H9 (cell line): ENCODE results near the gene GHSR. TPM values are rescaled to one million over a fixed set of nuclear protein-coding genes. Genes with fewer than 3 reads are reported as not detected.

Experiments
- DNase-seq: peaks from one replicate; pipeline ENCODE4 v3.0.0-alpha.2; 2017
- H2AFZ ChIP-seq: one replicate; pipeline ENCODE4 v1.6.1; 2013; ENCODE audit warnings: mild to moderate bottlenecking, low read length, control low read depth, moderate library complexity
- H2AK5ac ChIP-seq: 2 replicates; pipeline ENCODE4 v1.6.1; 2013; ENCODE audit warnings: low read length, control low read depth, mixed read lengths; ENCODE audit not compliant: insufficient read length
- H2BK120ac ChIP-seq: one replicate; pipeline ENCODE4 v1.6.1; 2013; ENCODE audit warnings: low read depth, mild to moderate bottlenecking, low read length, control low read depth, inconsistent platforms; ENCODE audit not compliant: poor library complexity, severe bottlenecking
- H2BK12ac ChIP-seq: 2 replicates; pipeline ENCODE4 v1.6.1; 2013; ENCODE audit warnings: low read length, control low read depth, mixed read lengths, low read depth; ENCODE audit not compliant: insufficient read length
- H2BK15ac ChIP-seq: 2 replicates; pipeline ENCODE4 v1.6.1; 2013; ENCODE audit warnings: low read depth, low read length, control low read depth
- H2BK20ac ChIP-seq: one replicate; pipeline ENCODE4 v1.6.1; 2013; ENCODE audit warnings: low read depth, mild to moderate bottlenecking, low read length, control low read depth, inconsistent platforms; ENCODE audit not compliant: poor library complexity, severe bottlenecking
- H2BK5ac ChIP-seq: 2 replicates; pipeline ENCODE4 v1.6.1; 2013; ENCODE audit warnings: low read length, control low read depth, mixed read lengths; ENCODE audit not compliant: insufficient read length
- H3K14ac ChIP-seq: 2 replicates; pipeline ENCODE4 v1.6.1; 2013; ENCODE audit warnings: low read length, control low read depth; ENCODE audit not compliant: insufficient read depth
- H3K18ac ChIP-seq: 2 replicates; pipeline ENCODE4 v1.6.1; 2013; ENCODE audit warnings: low read depth, mild to moderate bottlenecking, mixed read lengths, low read length, control low read depth; ENCODE audit not compliant: insufficient read length
- H3K23ac ChIP-seq: 2 replicates; pipeline ENCODE4 v1.6.1; 2013; ENCODE audit warnings: low read length, control low read depth, mixed read lengths, low read depth; ENCODE audit not compliant: insufficient read length
- H3K23me2 ChIP-seq: 2 replicates; pipeline ENCODE4 v1.6.1; 2013; ENCODE audit warnings: low read depth, mild to moderate bottlenecking, mixed read lengths, low read length, control low read depth; ENCODE audit not compliant: insufficient read length, poor library complexity, severe bottlenecking
- H3K27ac ChIP-seq: 2 replicates; pipeline ENCODE4 v1.5.1; 2013; ENCODE audit warnings: low read length, control low read depth, mixed read lengths, low read depth; ENCODE audit not compliant: insufficient read length
- H3K27me3 ChIP-seq: 2 replicates; pipeline ENCODE4 v1.6.1; 2013; ENCODE audit warnings: low read length, control low read depth, inconsistent platforms; ENCODE audit not compliant: insufficient read depth
- H3K4ac ChIP-seq: 2 replicates; pipeline ENCODE4 v1.6.1; 2013; ENCODE audit warnings: low read depth, mild to moderate bottlenecking, control low read depth, inconsistent platforms, low read length, moderate library complexity
- H3K4me1 ChIP-seq: 2 replicates; pipeline ENCODE4 v1.6.1; 2013; ENCODE audit warnings: low read length, control low read depth, inconsistent platforms; ENCODE audit not compliant: insufficient read depth
- H3K4me2 ChIP-seq: 2 replicates; pipeline ENCODE4 v1.6.1; 2013; ENCODE audit warnings: low read length, control low read depth, mixed read lengths; ENCODE audit not compliant: insufficient read length, insufficient read depth
- H3K56ac ChIP-seq: 2 replicates; pipeline ENCODE4 v1.6.1; 2013; ENCODE audit warnings: low read depth, mild to moderate bottlenecking, mixed read lengths, low read length, control low read depth; ENCODE audit not compliant: insufficient read length
- H3K79me1 ChIP-seq: 2 replicates; pipeline ENCODE4 v1.6.1; 2013; ENCODE audit warnings: low read depth, mild to moderate bottlenecking, moderate library complexity, low read length, control low read depth, inconsistent platforms; ENCODE audit not compliant: insufficient read depth, poor library complexity, severe bottlenecking
- H3K79me2 ChIP-seq: 2 replicates; pipeline ENCODE4 v1.6.1; 2013; ENCODE audit warnings: low read length, control low read depth, inconsistent platforms; ENCODE audit not compliant: insufficient read depth
- H3K9ac ChIP-seq: 2 replicates; pipeline ENCODE4 v1.6.1; 2013; ENCODE audit warnings: low read length, control low read depth, mixed read lengths; ENCODE audit not compliant: insufficient read length; ENCODE audit errors: extremely low read depth
- H3K9me3 ChIP-seq: one replicate; pipeline ENCODE4 v1.6.1; 2013; ENCODE audit warnings: low read depth, low read length, inconsistent platforms; ENCODE audit not compliant: control insufficient read depth
- H3T11ph ChIP-seq: one replicate; pipeline ENCODE4 v1.6.1; 2013; ENCODE audit warnings: mild to moderate bottlenecking, low read length, control low read depth, inconsistent platforms
- H4K20me1 ChIP-seq: one replicate; pipeline ENCODE4 v1.6.1; 2013; ENCODE audit not compliant: control insufficient read depth, insufficient read length, insufficient read depth
- H4K5ac ChIP-seq: 2 replicates; pipeline ENCODE4 v1.6.1; 2013; ENCODE audit warnings: low read depth, mild to moderate bottlenecking, mixed read lengths, low read length, control low read depth; ENCODE audit not compliant: insufficient read length
- H4K8ac ChIP-seq: replicated peaks from 2 replicates; pipeline ENCODE4 v1.6.1; 2013; ENCODE audit warnings: low read length, control low read depth, mixed read lengths, low read depth; ENCODE audit not compliant: insufficient read length
- H4K91ac ChIP-seq: 2 replicates; pipeline ENCODE4 v1.6.1; 2013; ENCODE audit warnings: low read depth, mild to moderate bottlenecking, moderate library complexity, mixed read lengths, low read length, control low read depth; ENCODE audit not compliant: insufficient read length
- H3K27ac Mint-ChIP-seq, 3 experiments: 2 replicates in 2 of 3; 3 replicates in 1 of 3; pipeline ENCODE4 v1.8.0; 2020 to 2021; ENCODE audit warnings: mixed read lengths in 3 of 3, mild to moderate bottlenecking in 1 of 3, moderate library complexity in 1 of 3
- H3K27me3 Mint-ChIP-seq: 2 replicates; pipeline ENCODE4 v1.8.0; 2021; ENCODE audit warnings: low read depth, mild to moderate bottlenecking, moderate library complexity, mixed read lengths
- H3K36me3 Mint-ChIP-seq, 3 experiments: 2 replicates in 2 of 3; 3 replicates in 1 of 3; pipeline ENCODE4 v1.8.0; 2020 to 2021; ENCODE audit warnings: low read depth in 3 of 3, mixed read lengths in 3 of 3; ENCODE audit not compliant: insufficient read depth in 1 of 3
- H3K4me1 Mint-ChIP-seq, 2 experiments: 2 replicates each; pipeline ENCODE4 v1.8.0; 2020; ENCODE audit warnings: mixed read lengths in 2 of 2
- H3K4me3 Mint-ChIP-seq, 2 experiments: 2 replicates in 1 of 2; 3 replicates in 1 of 2; pipeline ENCODE4 v1.8.0; 2020 to 2021; ENCODE audit warnings: mild to moderate bottlenecking in 2 of 2, mixed read lengths in 2 of 2, moderate library complexity in 1 of 2
- H3K9me3 Mint-ChIP-seq, 2 experiments: 2 replicates in 1 of 2; 3 replicates in 1 of 2; pipeline ENCODE4 v1.8.0; 2020; ENCODE audit warnings: mild to moderate bottlenecking in 2 of 2, mixed read lengths in 2 of 2, moderate library complexity in 1 of 2
- WGBS: extraction: QIAGEN DNeasy Blood & Tissue Kit; methylation state at CpG from one replicate; pipeline ENCODE4 v1.1.7; 2013; ENCODE audit warnings: missing lambda C conversion rate, low lambda C conversion rate, mixed read lengths; ENCODE audit not compliant: insufficient read length; ENCODE audit errors: extremely low coverage; 5-methylcytosine and 5-hydroxymethylcytosine counted together
- total RNA-seq: library from RNA; stranded (reverse); gene quantifications from 2 replicates; pipeline ENCODE4 v1.2.1, GENCODE V29; 2021
- TF ChIP-seq, protein P1 (sequence below): fragments of 200-600 bp; sonication (generic); conservative IDR thresholded peaks from 3 replicates; pipeline ENCODE4 v1.8.0; 2021; ENCODE audit warnings: antibody characterized with exemption, mild to moderate bottlenecking

The GHSR gene
- total RNA-seq, 1 experiment from 2014 or later: not detected

DNA sequence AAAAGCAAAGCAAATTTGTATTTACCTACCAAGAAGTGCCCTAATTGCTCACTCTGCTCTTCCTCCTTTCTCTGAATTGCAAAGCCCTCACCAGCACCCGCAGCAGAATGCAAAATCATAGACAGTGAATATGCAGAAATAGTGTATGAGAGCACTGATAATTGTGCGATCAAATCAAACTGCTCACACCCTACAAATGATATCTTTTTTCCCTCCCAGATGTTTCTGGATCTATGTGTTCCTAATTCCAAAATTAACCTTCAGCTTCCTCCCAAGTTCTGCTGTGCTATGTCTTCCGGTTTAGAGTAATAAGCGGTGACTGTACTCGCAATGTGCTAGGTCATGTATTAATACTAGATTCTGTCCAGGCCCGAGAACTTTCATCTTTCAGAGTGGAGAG is 3.4 kb downstream of the GHSR start:
- H3K4me1 Mint-ChIP-seq: peaks cover 20 to 25% of the 10 kb centered on the region in 2 experiments
- H2BK5ac ChIP-seq: no peak overlapping the region
- H3K4me3 Mint-ChIP-seq: no peak overlapping the region
- H2BK20ac ChIP-seq: no peak overlapping the region
- H3K4me1 ChIP-seq: no peaks in the 10 kb centered on the region
- H3K23me2 ChIP-seq: peaks cover 7% of the 10 kb centered on the region
- H3K79me2 ChIP-seq: no peaks in the 10 kb centered on the region
- no peak overlapping the region for H2BK120ac ChIP-seq
- peaks cover 0 to 2% (median 0%) of the 10 kb centered on the region in 3 experiments; a peak in 2 of 7 replicates for H3K36me3 Mint-ChIP-seq
- H3K56ac ChIP-seq: no peak overlapping the region
- H2BK12ac ChIP-seq: no peak overlapping the region
- peaks cover 32% of the 10 kb centered on the region for H3K27me3 ChIP-seq
- TF ChIP-seq, protein P1, sequence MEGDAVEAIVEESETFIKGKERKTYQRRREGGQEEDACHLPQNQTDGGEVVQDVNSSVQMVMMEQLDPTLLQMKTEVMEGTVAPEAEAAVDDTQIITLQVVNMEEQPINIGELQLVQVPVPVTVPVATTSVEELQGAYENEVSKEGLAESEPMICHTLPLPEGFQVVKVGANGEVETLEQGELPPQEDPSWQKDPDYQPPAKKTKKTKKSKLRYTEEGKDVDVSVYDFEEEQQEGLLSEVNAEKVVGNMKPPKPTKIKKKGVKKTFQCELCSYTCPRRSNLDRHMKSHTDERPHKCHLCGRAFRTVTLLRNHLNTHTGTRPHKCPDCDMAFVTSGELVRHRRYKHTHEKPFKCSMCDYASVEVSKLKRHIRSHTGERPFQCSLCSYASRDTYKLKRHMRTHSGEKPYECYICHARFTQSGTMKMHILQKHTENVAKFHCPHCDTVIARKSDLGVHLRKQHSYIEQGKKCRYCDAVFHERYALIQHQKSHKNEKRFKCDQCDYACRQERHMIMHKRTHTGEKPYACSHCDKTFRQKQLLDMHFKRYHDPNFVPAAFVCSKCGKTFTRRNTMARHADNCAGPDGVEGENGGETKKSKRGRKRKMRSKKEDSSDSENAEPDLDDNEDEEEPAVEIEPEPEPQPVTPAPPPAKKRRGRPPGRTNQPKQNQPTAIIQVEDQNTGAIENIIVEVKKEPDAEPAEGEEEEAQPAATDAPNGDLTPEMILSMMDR: no peak
- no peak for DNase-seq
- H2BK15ac ChIP-seq: no peak overlapping the region
- H4K91ac ChIP-seq: no peak overlapping the region
- no peak overlapping the region for H3K9ac ChIP-seq
- no peak overlapping the region for H3K23ac ChIP-seq
- no peak overlapping the region for H3T11ph ChIP-seq
- no peak overlapping the region for H3K4ac ChIP-seq
- no peak overlapping the region for H3K14ac ChIP-seq
- WGBS: no CpG with 5 or more reads among the region's 6 CpGs
- peaks cover 51% of the 10 kb centered on the region for H3K27me3 Mint-ChIP-seq
- no peaks in the 10 kb centered on the region for H3K79me1 ChIP-seq
- H3K18ac ChIP-seq: no peak overlapping the region
- H3K9me3 Mint-ChIP-seq: peaks cover 3 to 7% of the 10 kb centered on the region in 2 experiments; a peak in 4 of 5 replicates
- peaks cover 4% of the 10 kb centered on the region for H4K20me1 ChIP-seq
- H2AFZ ChIP-seq: no peak overlapping the region
- H3K27ac Mint-ChIP-seq: no peak overlapping the region; a peak in 1 of 7 replicates
- no peak overlapping the region for H4K8ac ChIP-seq
- no peak overlapping the region for H4K5ac ChIP-seq
- H3K9me3 ChIP-seq: no peaks in the 10 kb centered on the region
- no peak overlapping the region for H3K27ac ChIP-seq
- H2AK5ac ChIP-seq: no peak overlapping the region
- H3K4me2 ChIP-seq: no peak overlapping the region
